Ishikawa (cell line): Measurements from ENCODE around the gene IER5L.

ENCODE experiments used
- CEBPB ChIP-seq: IDR thresholded peaks from 2 replicates; pipeline ENCODE4 v1.6.1; 2012
- CREB1 ChIP-seq: IDR thresholded peaks from 2 replicates; pipeline ENCODE4 v1.6.1; 2012; ENCODE audit warnings: low read depth
- EGR1 ChIP-seq: IDR thresholded peaks from 2 replicates; pipeline ENCODE4 v1.6.1; 2012
- EP300 ChIP-seq: IDR thresholded peaks from 2 replicates; pipeline ENCODE4 v1.6.1; 2012; ENCODE audit warnings: borderline replicate concordance
- FOXM1 ChIP-seq: IDR thresholded peaks from 2 replicates; pipeline ENCODE4 v1.6.1; 2012; ENCODE audit warnings: low read depth, borderline replicate concordance
- MAX ChIP-seq: IDR thresholded peaks from 2 replicates; pipeline ENCODE4 v1.6.1; 2012
- NFIC ChIP-seq: IDR thresholded peaks from 2 replicates; pipeline ENCODE4 v1.6.1; 2012
- RAD21 ChIP-seq: IDR thresholded peaks from 2 replicates; pipeline ENCODE4 v1.6.1; 2012; ENCODE audit warnings: low read depth
- TAF1 ChIP-seq: IDR thresholded peaks from 2 replicates; pipeline ENCODE4 v1.6.1; 2012; ENCODE audit warnings: low read depth, mild to moderate bottlenecking
- TCF12 ChIP-seq: IDR thresholded peaks from 2 replicates; pipeline ENCODE4 v1.6.1; 2012; ENCODE audit warnings: low read depth
- TEAD4 ChIP-seq: IDR thresholded peaks from 2 replicates; pipeline ENCODE4 v1.6.1; 2012
- USF1 ChIP-seq: IDR thresholded peaks from 2 replicates; pipeline ENCODE4 v1.6.1; 2012
- YY1 ChIP-seq: IDR thresholded peaks from 2 replicates; pipeline ENCODE4 v1.6.1; 2012; ENCODE audit warnings: low read depth
- TF ChIP-seq, protein P1 (sequence below): IDR thresholded peaks from 2 replicates; pipeline ENCODE4 v1.6.1; 2012; ENCODE audit warnings: low read depth, mild to moderate bottlenecking

DNA sequence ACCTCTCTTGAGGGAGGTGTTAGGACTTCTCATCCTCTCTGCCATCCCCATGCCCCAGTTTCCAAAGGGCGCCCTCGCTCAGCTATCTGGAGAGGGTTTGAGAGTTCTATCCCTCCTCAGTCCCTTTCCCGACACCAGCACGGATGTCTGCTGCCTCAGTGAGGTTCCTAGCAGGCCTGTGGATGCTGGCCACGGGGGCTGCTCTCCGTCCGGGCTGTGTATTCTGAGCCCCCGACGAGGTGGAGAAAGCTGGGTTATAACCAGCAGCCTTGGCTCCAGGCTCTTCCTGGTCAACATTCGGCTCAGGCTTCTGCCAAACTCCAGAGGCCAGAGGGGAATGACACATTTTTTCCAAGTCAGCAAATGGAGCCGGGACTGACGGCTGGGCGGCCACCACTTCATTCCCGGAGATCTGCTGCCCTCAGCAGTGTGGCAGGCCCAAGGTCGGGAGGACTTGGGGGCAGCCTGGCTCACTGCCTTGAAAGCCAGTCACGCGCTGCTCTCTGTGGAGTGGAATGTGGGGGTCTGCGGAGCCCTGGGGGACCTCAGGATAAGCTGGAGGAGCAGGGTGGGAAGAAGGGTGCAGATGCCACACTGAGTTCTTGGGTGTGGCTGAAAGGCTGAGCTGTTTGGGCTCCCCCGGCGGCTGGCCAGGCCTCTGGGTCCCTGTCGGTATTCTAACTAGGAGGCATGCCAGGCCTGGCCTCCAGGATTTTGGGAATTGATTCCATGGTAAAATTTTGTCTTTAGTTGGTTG, 39.4 kb downstream of the IER5L start:
- TF ChIP-seq RAD21 (no peak), YY1 (no peak), MAX (no peak), EP300 (0 out of 2 replicates have a peak, but pooled peaks have one; percentile 30), TEAD4 (no peak), TCF12 (no peak), USF1 (no peak), FOXM1 (no peak), TAF1 (no peak), EGR1 (no peak), CEBPB (no peak), NFIC (no peak), CREB1 (no peak)
- TF ChIP-seq, protein P1, sequence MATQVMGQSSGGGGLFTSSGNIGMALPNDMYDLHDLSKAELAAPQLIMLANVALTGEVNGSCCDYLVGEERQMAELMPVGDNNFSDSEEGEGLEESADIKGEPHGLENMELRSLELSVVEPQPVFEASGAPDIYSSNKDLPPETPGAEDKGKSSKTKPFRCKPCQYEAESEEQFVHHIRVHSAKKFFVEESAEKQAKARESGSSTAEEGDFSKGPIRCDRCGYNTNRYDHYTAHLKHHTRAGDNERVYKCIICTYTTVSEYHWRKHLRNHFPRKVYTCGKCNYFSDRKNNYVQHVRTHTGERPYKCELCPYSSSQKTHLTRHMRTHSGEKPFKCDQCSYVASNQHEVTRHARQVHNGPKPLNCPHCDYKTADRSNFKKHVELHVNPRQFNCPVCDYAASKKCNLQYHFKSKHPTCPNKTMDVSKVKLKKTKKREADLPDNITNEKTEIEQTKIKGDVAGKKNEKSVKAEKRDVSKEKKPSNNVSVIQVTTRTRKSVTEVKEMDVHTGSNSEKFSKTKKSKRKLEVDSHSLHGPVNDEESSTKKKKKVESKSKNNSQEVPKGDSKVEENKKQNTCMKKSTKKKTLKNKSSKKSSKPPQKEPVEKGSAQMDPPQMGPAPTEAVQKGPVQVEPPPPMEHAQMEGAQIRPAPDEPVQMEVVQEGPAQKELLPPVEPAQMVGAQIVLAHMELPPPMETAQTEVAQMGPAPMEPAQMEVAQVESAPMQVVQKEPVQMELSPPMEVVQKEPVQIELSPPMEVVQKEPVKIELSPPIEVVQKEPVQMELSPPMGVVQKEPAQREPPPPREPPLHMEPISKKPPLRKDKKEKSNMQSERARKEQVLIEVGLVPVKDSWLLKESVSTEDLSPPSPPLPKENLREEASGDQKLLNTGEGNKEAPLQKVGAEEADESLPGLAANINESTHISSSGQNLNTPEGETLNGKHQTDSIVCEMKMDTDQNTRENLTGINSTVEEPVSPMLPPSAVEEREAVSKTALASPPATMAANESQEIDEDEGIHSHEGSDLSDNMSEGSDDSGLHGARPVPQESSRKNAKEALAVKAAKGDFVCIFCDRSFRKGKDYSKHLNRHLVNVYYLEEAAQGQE = no peak
